Urothelium cell line (cell line): ENCODE results near the gene PBX3.
A peak's percentile ranks its signal among the peaks of the same experiment; 100 is the strongest.
"Not testable (repeated sequence)": the region's sequence is repeated elsewhere in the genome, so short reads cannot be mapped to it uniquely, and the experiment has no call there.

Experiments used
- DNase-seq: peaks from one replicate; pipeline ENCODE4 v3.0.0; 2011; ENCODE audit warnings: low spot score, mixed read lengths
- FAIRE-seq: peaks from 2 replicates; lab custom pipeline; 2011; peaks lifted over from hg19 to GRCh38; lab: Jason Lieb, UNC

The PBX3 gene

GRCh38 chr9:125774106-125774505 is 26.9 kb downstream of the PBX3 start:
- DNase-seq: no peak
- FAIRE-seq: no peak

- not testable (repeated sequence) for FAIRE-seq, DNase-seq
These were observed 29.6 kb downstream of the PBX3 start for GRCh38 chr9:125776789-125777188.

GRCh38 chr9:125778538-125779219 is 31.5 kb downstream of the PBX3 start:
- FAIRE-seq: peak; percentile 9

GRCh38 chr9:125779220-125779565 is 32.0 kb downstream of the PBX3 start:
- not testable (repeated sequence) for DNase-seq, FAIRE-seq

More at GRCh38 chr9:125778538-125779219, 31.5 kb downstream of the PBX3 start:
- DNase-seq: not testable (repeated sequence)

GRCh38 chr9:125782718-125783117 is 35.5 kb downstream of the PBX3 start:
- DNase-seq (no peak), FAIRE-seq (no peak)

GRCh38 chr9:125784286-125785049 is 37.3 kb downstream of the PBX3 start:
- DNase-seq: no peak
- no peak for FAIRE-seq

GRCh38 chr9:125785248-125785751 is 38.1 kb downstream of the PBX3 start:
- FAIRE-seq: no peak
- no peak for DNase-seq

GRCh38 chr9:125787715-125788114 is 40.5 kb downstream of the PBX3 start:
- FAIRE-seq: no peak
- DNase-seq: no peak

- no peak for FAIRE-seq
- no peak for DNase-seq
These were observed 42.0 kb downstream of the PBX3 start for GRCh38 chr9:125789196-125789595.

- no peak for FAIRE-seq
- DNase-seq: no peak
These were observed 47.5 kb downstream of the PBX3 start for GRCh38 chr9:125794708-125795107.

GRCh38 chr9:125795970-125796596 is 48.9 kb downstream of the PBX3 start:
- FAIRE-seq: no peak

GRCh38 chr9:125797930-125798329 is 50.8 kb downstream of the PBX3 start:
- FAIRE-seq: no peak
- DNase-seq: no peak

More at GRCh38 chr9:125795970-125796596, 48.9 kb downstream of the PBX3 start:
- DNase-seq: no peak

- no peak for DNase-seq
- FAIRE-seq: no peak
These were observed 56.4 kb downstream of the PBX3 start for GRCh38 chr9:125803526-125803925.

GRCh38 chr9:125805057-125805456 is 57.9 kb downstream of the PBX3 start:
- FAIRE-seq: no peak
- no peak for DNase-seq

- no peak for FAIRE-seq
- no peak for DNase-seq
These were observed 58.4 kb downstream of the PBX3 start for GRCh38 chr9:125805586-125805985.

- FAIRE-seq: no peak
- no peak for DNase-seq
These were observed 59.9 kb downstream of the PBX3 start for GRCh38 chr9:125807079-125807478.

GRCh38 chr9:125810161-125810560 is 63.0 kb downstream of the PBX3 start:
- no peak for DNase-seq
- FAIRE-seq: no peak

- FAIRE-seq: no peak
- no peak for DNase-seq
These were observed 63.8 kb downstream of the PBX3 start for GRCh38 chr9:125811002-125811401.

GRCh38 chr9:125812403-125812802 is 65.2 kb downstream of the PBX3 start:
- FAIRE-seq (no peak), DNase-seq (no peak)

- DNase-seq (peak; percentile 12), FAIRE-seq (no peak)
These were observed 68.4 kb downstream of the PBX3 start for GRCh38 chr9:125815568-125815967.

- DNase-seq: no peak
- no peak for FAIRE-seq
These were observed 69.1 kb downstream of the PBX3 start for GRCh38 chr9:125816321-125816720.
